ENCODE results near the gene ALDH4A1.

ALDH4A1 gene

GRCh38 chr1:18902523-18903290, at the start of gene ALDH4A1:
ALDH4A1 (minus strand) TSS chr1:18902555; CDS start chr1:18902523, 32 bp downstream.
- peak; percentile 84 to 95 for DNase-seq

DNA sequence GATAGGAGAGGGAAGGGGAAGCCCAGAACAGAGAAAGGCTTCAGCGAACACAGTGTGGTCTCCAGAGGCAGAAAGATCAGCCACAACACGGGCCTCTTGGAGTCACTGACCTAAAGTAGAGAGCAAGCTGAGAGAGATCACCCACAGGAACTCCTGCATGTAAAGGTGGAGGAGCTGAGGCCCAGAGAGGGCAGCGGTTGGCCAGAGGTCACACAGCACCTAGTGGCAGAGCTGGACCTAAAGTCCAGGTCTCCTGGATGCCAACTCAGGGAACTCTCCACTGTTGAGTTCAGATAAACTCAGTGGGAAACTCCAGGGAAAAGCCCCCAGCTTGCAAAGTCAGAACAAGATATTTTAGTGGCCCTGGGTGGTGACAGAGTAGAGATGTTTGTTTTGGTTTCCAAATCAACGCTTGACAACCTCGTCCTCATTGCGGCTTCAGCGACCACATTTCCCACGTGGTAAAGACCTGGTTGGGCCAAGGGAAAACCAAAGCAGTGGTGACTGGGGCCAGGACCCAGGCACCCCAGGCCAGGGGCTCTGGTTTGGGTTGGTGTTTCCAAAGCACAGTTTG, 49.5 kb upstream of the ALDH4A1 start:
- DNase-seq = no peak

- no peak for DNase-seq
Observed at GRCh38 chr1:18951416-18951815, 49.1 kb upstream of the ALDH4A1 start.

DNA sequence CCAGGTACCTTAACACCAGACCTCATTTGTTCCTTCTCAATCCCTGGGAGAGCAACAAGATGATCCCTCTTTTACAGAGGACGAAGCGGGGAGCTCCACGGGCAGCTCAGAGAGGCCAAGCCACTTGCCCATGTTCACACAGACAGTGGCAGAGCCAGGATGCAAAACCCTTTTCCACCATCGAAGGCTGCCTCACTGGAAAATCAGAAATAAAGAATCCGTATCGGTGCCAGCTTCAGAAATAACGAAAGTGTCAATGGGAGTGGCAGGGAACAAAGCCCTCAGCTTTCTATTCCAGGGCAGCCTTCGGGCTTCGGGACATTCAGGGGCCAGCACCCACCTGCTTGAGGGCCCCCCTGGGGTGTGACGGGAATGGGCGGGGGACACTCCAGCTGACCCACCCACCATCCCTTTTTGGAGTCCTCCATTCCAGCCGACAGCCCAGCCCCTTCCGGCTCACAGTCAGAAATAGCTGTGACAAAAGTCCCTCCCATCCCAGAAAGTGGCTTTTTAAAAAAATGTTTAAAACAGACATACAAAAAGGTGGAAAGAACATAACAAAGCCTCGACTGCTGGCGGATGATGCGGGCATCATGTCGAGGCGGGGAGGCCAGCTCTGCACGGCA, 48.2 kb upstream of the ALDH4A1 start:
- DNase-seq = peak in 1 of 2 experiments; percentile 25

DNA sequence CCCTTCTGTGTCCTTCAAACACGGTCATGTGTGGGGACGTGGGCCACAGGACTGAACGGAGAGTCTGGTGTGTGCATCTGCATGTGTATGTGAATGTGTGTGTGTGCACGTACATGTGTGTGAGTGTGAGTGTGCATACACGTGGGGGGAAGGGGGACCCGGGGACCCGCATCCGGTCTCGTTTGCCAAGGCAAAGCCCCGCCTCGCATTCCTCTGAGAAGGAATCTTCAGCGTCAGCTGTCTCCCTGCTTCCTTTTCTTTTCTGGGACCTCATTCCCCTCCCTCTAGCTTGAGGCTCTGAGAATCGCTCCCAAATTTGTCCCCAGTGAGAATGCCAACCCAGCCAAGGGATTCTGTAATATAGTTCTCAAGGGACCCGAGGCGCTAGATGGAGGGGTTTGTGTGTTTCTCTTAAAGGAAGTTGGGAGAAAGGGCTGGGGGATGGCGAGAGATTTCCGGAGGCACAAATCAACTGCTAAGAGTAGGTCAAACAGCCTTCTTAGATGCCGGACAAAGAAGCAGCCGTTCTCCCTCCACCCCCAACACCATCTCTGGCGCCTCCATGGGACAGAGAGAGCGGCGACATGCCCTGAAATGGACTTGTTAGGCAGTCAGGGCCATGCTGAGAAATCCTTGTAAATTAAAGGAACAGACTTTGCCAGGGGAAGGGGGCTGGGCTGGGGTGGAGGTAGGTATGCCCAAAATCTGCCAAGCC, 47.5 kb upstream of the ALDH4A1 start:
- peak in 1 of 2 experiments; percentile 8 for DNase-seq

DNA sequence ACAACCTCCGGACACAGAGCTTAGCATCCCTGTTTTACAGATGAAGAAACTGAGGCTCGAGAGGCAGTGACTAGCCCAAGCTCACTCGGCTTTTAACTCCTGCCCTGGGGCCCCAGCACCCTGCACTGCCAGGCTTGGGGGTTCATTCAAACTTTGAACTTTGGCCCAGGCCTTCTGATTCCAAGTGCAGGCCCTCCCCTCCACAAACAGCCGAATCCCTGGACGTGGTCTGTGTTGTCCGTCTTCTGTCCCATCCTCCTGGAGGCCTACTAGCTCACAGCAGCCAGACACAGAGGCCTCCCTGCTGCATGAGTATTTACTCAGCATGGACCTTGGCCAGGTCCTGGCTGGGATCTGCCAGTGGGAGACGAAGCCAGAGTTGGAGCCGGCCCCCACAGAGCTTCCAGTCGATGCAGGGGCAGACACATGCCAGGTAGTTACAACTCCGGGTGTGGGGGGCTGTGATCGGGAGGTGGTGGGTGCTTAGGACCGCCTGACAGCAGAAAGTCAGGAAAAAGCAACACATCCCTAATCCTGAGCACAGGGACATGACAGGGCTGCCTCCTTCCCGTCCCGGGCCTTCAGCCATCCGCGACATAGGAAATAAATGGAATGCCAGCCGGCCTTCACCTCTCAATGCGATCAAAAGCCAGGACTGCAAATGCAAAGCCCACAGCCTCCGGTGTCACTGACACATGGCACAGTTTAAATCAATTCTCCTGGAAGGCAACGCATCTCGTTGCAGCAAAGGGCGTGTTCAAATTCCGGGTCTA, 46.7 kb upstream of the ALDH4A1 start:
- no peak for DNase-seq

DNA sequence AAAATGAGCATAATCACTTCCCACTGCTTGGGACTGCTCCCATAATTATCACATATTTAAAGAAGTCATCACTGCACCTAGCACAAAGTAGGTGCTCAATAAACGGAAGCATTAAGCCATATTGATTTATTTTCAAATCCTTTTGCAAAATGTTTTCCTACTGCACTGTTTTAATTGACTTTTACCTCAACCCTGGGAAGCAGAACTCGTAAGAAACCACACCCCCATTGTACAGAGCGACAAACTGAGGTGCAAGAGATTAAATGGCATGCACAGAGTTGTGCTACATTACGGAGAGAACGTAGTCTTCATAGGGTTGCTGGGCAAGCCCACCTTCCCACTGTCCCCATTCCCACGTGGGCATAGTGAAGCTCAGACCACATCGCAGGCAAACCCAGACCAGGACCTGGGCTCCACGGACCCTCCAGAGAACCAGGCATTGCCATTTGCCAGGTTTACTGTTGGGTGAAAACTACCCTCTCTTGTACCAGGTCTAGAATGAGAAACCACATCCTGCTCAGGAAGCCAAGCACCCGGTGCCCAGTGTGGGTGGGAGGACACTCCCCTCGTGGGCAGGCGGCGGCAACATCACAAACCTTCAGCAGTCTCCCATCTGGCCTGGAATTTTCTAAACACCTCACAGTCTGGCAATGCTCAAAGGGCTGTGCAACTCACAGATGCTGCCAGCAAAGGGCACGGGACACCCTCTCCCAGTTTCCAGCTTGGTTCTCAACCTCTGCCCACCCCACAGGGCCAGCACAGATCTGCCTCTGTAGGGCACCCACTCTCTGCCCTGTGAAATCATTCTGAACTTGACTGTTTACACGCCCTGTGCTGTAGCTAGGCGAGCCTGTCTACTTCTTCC, 45.9 kb upstream of the ALDH4A1 start:
- peak in 1 of 2 experiments; percentile 23 for DNase-seq

GRCh38 chr1:18947570-18947969, 45.2 kb upstream of the ALDH4A1 start:
- DNase-seq = no peak

- DNase-seq = no peak
Observed at GRCh38 chr1:18946550-18947381, 44.4 kb upstream of the ALDH4A1 start.

DNA sequence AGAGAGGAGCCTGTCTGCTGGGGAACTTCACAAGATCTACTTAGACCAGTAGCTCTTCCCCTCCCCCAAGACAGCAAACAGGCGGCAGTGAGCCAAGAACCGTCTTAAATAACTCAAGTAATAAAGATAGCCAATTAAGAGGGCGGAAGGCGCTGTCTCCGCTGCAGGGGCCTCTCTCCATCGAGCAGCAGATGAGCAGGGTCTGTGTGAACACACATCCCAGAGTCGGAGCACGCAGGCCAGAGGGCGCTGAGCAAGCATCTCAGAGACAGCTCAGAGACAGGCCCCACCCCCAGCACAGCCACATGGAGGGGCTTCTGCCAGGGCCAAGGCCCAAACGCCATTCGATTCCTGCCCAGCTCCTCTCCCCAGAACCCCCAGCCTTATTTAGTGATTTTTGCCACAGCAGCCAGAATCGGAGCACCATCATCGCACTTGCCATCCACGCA, 43.1 kb upstream of the ALDH4A1 start:
- DNase-seq = no peak

DNA sequence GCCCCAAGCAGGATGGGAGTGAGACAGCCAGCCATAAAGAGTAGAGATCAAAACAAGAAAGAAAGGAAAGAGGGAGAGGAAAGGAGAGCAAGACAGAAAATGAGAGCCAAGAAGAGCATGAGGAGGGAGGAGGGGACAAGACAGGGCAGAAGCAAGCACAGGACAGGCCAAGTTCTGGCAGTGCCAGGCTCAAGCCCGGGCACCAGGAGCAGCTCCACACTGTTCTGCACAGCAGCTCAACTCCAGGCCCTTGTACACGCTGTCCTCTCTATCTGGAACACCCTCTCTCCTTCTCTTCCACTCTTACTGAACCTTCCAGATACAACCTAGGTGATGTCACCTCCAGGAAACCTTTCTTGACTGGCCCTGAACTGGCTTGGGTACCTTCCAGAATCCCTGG, 42.5 kb upstream of the ALDH4A1 start:
- DNase-seq = no peak

DNA sequence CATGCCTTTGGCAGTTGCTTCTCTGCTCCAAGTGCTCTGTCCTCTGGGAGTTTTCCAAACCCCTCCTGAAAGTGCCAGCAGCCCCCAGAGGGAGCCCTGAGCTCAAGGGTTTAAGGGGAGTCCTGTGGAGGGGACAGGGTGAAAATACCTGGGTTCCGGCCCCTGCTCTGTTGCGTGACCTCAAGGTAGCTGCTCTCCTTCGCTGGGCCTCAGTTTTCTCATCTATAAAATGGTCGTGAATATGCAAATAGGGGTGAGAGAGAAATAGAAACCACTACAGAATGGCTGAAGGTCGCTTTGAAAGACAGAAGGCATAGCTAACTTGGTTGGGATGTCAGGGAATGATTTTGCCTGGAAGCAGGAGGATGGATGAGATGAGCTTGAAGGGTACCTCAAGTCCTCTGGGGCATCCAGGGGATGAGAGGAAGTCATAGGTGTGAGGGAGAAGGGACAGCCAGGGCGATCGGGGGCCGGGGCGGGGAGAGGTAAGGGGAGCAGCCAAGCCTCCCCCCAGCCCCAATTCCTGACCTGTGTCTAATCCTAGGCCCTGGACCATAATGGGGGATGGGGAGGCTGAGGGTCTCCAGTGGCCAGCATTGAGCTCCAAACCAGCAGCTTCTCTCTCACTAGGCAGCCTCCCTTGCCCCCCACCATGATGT, 41.7 kb upstream of the ALDH4A1 start:
- no peak for DNase-seq

DNA sequence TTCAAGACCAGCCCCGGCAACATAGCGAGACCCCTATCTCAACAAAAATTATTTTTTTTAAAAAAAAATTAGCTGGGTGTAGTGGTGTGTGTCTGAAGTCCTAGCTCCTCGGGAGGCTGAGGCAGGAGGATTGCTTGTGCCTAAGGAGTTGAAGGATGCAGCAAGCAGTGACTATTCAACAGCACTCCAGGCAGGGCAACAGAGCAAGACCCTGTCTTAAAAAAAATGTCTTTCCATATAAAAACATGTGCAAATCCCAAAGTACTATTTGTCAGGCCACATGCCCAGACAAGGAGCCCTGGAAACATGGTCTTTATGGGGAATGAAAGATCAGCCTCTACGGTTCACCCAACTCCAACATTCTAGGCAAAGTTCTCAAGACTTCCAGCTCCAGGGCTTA, 40.8 kb upstream of the ALDH4A1 start:
- no peak for DNase-seq

- no peak for DNase-seq
Observed at GRCh38 chr1:18942340-18942739, 40.0 kb upstream of the ALDH4A1 start.

- DNase-seq = no peak
Observed at GRCh38 chr1:18941221-18942141, 39.1 kb upstream of the ALDH4A1 start.

DNA sequence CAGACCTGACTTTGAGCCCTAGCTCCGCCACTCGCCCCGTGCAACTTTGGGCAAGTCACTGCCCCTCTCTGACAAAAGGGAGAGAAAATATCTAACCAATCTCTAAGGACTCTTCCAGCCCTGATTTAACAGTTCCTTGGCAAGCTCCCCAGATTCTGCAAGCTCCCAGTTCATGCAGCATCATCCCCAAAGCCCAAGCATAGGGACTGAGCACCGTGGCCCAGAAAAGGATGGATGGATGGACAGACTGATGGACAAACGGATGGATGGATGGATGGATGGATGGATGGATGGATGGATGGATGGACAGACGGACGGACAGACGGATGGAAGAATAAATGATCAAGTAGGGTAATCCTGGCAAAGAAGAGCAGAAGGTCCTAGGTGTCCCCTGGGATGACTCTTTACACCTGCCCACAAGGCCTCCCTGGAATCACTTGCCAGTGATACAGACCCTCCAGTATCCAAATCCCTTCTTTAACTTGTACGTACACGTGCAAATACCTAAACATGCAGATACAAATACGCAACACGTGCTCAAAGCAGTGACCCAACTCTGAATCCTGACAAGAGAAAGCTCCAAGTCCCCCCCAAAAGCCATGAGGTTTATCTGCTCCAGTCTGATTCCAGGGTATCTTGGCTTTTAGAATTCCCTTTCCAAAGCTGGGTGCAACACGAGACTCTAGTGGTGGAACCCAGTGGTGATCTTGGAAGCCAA, 38.1 kb upstream of the ALDH4A1 start:
- no peak for DNase-seq

GRCh38 chr1:18939398-18940302, 37.3 kb upstream of the ALDH4A1 start:
- DNase-seq = no peak
